Naive thymus-derived CD4-positive, alpha-beta T cell (primary cell): ENCODE measurements around the gene CHI3L2. TPM values are rescaled to one million over a fixed set of nuclear protein-coding genes. Genes with fewer than 3 reads are reported as not detected.
"Not testable (repeated sequence)": the region's sequence is repeated elsewhere in the genome, so short reads cannot be mapped to it uniquely, and the experiment has no call there.

Source experiments
- ATAC-seq: fragments of 150-1000 bp; cut with Tn5 transposase; 2 replicates; pipeline ENCODE4 v1.10.0; 2021; ENCODE audit warnings: mild to moderate bottlenecking, moderate library complexity
- CTCF ChIA-PET: fragments of 350-600 bp; sonication (Branson Sonifier 250); formaldehyde crosslinking; loops from one replicate; lab custom pipeline; 2021; ENCODE audit warnings: antibody characterized with exemption; lab: Charles Lee
- POLR2A ChIA-PET: fragments of 350-600 bp; sonication (Branson Sonifier 250); formaldehyde crosslinking; loops from one replicate; lab custom pipeline; 2021; ENCODE audit warnings: antibody characterized with exemption, inconsistent platforms; lab: Charles Lee
- DNase-seq, 9 donors: peaks; one replicate each; pipeline versions ENCODE4 v3.0.0 to v3.0.0-alpha.2; 2020 to 2022; ENCODE audit warnings: mixed read lengths in 1 of 9
- H3K27ac ChIP-seq: one replicate; pipeline ENCODE4 v1.7.0; 2013; ENCODE audit warnings: mild to moderate bottlenecking, low read depth, low read length, moderate library complexity
- H3K27me3 ChIP-seq, 2 donors: one replicate each; pipeline ENCODE4 v1.7.0; 2013; ENCODE audit warnings: low read length in 2 of 2, mild to moderate bottlenecking in 2 of 2, moderate library complexity in 2 of 2; ENCODE audit not compliant: control insufficient read depth in 2 of 2, insufficient read depth in 2 of 2
- H3K36me3 ChIP-seq, 3 experiments: 1 replicate in 2 of 3; 2 replicates in 1 of 3; pipeline ENCODE4 v1.7.0; 2013; ENCODE audit warnings: low read length in 3 of 3, mild to moderate bottlenecking in 3 of 3, moderate library complexity in 1 of 3; ENCODE audit not compliant: insufficient read depth in 3 of 3, control insufficient read depth in 2 of 3
- H3K4me1 ChIP-seq, 2 donors: one replicate each; pipeline ENCODE4 v1.7.0; 2013; ENCODE audit warnings: low read length in 2 of 2, mild to moderate bottlenecking in 2 of 2, moderate library complexity in 1 of 2; ENCODE audit not compliant: control insufficient read depth in 2 of 2, insufficient read depth in 2 of 2
- H3K4me3 ChIP-seq: 2 replicates; pipeline ENCODE4 v1.7.0; 2013; ENCODE audit warnings: mild to moderate bottlenecking, low read length
- H3K9me3 ChIP-seq, 3 experiments: 1 replicate in 2 of 3; 2 replicates in 1 of 3; pipeline ENCODE4 v1.7.0; 2013; ENCODE audit warnings: low read length in 3 of 3; ENCODE audit not compliant: control insufficient read depth in 2 of 3
- H3K27ac Mint-ChIP-seq, 9 donors: one replicate each; pipeline ENCODE4 v1.8.0; 2020 to 2022; ENCODE audit warnings: mixed read lengths in 9 of 9, mild to moderate bottlenecking in 8 of 9, moderate library complexity in 5 of 9, inconsistent platforms in 2 of 9
- H3K27me3 Mint-ChIP-seq, 5 donors: one replicate each; pipeline ENCODE4 v1.8.0; 2021 to 2022; ENCODE audit warnings: mixed read lengths in 5 of 5, mild to moderate bottlenecking in 1 of 5
- H3K36me3 Mint-ChIP-seq, 5 donors: one replicate each; pipeline ENCODE4 v1.8.0; 2020 to 2022; ENCODE audit warnings: mixed read lengths in 5 of 5, mild to moderate bottlenecking in 3 of 5, inconsistent platforms in 1 of 5
- H3K4me1 Mint-ChIP-seq, 7 donors: one replicate each; pipeline ENCODE4 v1.8.0; 2020 to 2022; ENCODE audit warnings: mixed read lengths in 7 of 7, mild to moderate bottlenecking in 3 of 7, inconsistent platforms in 1 of 7
- H3K4me3 Mint-ChIP-seq, 10 donors: one replicate each; pipeline ENCODE4 v1.8.0; 2020 to 2022; ENCODE audit warnings: mild to moderate bottlenecking in 10 of 10, mixed read lengths in 10 of 10, moderate library complexity in 6 of 10, inconsistent platforms in 2 of 10
- H3K9me3 Mint-ChIP-seq, 11 donors: one replicate each; pipeline ENCODE4 v1.8.0; 2020 to 2022; ENCODE audit warnings: mixed read lengths in 11 of 11, mild to moderate bottlenecking in 4 of 11, inconsistent platforms in 1 of 11, moderate library complexity in 1 of 11
- intact Hi-C, 2 donors: fragments of 100-400 bp; cut with micrococcal nuclease; formaldehyde crosslinking; loops; one replicate each; pipeline ENCODE4 v1.15.1; 2023
- polyA plus RNA-seq, 2 donors: library from polyadenylated mRNA; unstranded; fragments of 300-500 nt; fragmentation: Illumina TruSeq; gene quantifications; one replicate each; pipeline ENCODE4 v1.2.3, GENCODE V29; 2021
- total RNA-seq, 6 experiments: library from RNA in 5 of 6; stranded (reverse) in 5 of 6; gene quantifications; 1 replicate in 5 of 6; 2 replicates in 1 of 6; pipeline ENCODE4 v1.2.3 and lab custom pipeline; 2021 to 2026

The CHI3L2 gene
- total and polyA plus RNA-seq, 7 experiments from 2014 or later, result 7.0 to 136 (median 29.1) TPM

DNA sequence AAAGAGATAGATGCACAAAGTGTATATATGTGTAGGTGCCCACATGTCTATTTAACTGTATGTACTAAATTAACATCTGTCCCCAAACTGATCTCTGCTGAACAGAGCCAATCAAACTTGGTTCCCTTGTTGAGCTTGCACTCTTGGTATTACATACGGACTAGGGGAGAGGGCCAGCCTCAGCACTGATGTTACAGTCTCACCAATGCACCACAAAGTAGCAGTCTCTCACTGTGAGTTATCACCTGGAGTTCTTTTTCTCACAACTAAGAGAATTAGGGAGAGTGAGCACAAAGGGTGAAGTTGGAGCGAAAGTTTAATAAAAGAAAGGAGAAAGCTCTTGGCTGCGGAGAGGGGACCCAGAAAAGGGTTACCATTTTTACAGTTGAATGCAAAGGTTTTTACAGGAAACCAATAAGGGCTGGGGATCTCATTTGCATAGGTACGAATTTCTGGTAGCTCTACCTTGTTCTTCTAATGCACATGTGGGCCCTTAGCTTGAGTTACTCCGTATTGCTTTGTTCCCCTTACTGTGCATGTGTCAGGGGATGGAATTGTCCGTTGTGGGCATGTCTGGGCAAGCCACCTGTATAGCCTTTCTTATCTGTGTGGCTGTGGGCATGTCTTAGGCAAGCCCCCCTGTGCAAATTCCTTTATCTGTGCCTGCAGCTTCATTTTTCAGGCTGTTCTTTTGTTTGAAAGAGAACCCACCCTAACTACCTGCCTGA lies 13.3 kb upstream of the CHI3L2 start:
- peak overlapping the region; percentile 75 for H3K27ac ChIP-seq
- Mint-ChIP-seq H3K36me3 (peaks cover 0 to 27% (median 3%) of the 10 kb centered on the region in 5 donors), H3K4me3 (peak overlapping the region; percentile 60 to 88 (median 81)), H3K4me1 (peaks cover 66 to 98% (median 93%) of the 10 kb centered on the region in 7 donors), H3K9me3 (peaks cover 0 to 13% (median 2%) of the 10 kb centered on the region in 11 donors), H3K27ac (peak overlapping the region; percentile 94 to 100 (median 97)), H3K27me3 (peaks cover 0 to 2% (median 0%) of the 10 kb centered on the region in 5 donors)
- peak overlapping the region; percentile 12 for H3K4me3 ChIP-seq
- H3K36me3 ChIP-seq, result no peaks in the 10 kb centered on the region
- intact Hi-C loops, result loop anchor here in 1 of 2 donors (1.0 to 10.0 kb wide), 2 partner anchors 8 to 579 kb away; no protein-coding TSS in a partner anchor
- DNase-seq (no peak), ATAC-seq (no peak)
- ChIA-PET POLR2A (interaction anchor here (0.7 to 18.8 kb wide), 9 partner anchors 6 to 877 kb away, joined by 3 to 1128 read pairs (median 10); partner anchors contain the start of genes CEPT1, CHI3L2, DENND2D and DRAM2), CTCF (interaction anchor here (0.7 to 17.6 kb wide), 5 partner anchors 9 to 402 kb away, joined by 3 to 341 read pairs (median 6); partner anchors contain the start of genes DENND2D and LRIF1)
- H3K4me1 ChIP-seq, result peaks cover 65 to 67% of the 10 kb centered on the region in 2 donors
- no peaks in the 10 kb centered on the region for H3K27me3 ChIP-seq
- H3K9me3 ChIP-seq, result no peaks in the 10 kb centered on the region

DNA sequence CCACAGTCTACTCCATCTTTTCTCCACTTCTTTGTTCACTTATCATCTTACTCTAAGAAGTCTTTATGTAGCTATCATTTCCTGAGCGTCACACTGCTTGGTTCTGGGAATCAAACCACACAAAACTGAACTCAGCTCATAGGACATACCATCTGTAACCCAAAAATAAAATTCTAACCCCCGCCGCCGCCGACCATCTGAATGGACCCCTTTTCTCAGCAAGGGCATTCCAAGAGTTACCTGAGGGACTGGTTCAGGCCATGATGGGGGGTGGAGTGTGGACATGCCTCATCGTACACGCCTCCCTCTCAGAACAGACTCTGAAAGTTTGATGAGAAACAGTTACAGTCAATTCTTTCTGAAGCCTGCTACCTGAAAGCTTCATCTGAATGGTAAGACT lies 12.6 kb upstream of the CHI3L2 start:
- ChIA-PET POLR2A (interaction anchor here (0.6 to 18.8 kb wide), 10 partner anchors 7 to 878 kb away, joined by 3 to 1128 read pairs (median 8); partner anchors contain the start of genes CEPT1, CHI3L2, DENND2D and DRAM2), CTCF (interaction anchor here (0.7 to 17.6 kb wide), 7 partner anchors 8 to 401 kb away, joined by 3 to 341 read pairs (median 5); partner anchors contain the start of genes DENND2D and LRIF1)
- DNase-seq, result peak in 8 of 9 donors; percentile 57 to 77 (median 72)

GRCh38 chr1:111215285-111215684 lies 12.2 kb upstream of the CHI3L2 start:
- peaks cover 71 to 98% (median 93%) of the 10 kb centered on the region in 7 donors for H3K4me1 Mint-ChIP-seq
- H3K9me3 Mint-ChIP-seq, result peaks cover 0 to 13% (median 2%) of the 10 kb centered on the region in 11 donors
- peak overlapping the region; percentile 94 to 100 (median 97) for H3K27ac Mint-ChIP-seq
- peaks cover 0 to 31% (median 5%) of the 10 kb centered on the region in 5 donors for H3K36me3 Mint-ChIP-seq
- H3K9me3 ChIP-seq, H3K27me3 ChIP-seq, H3K36me3 ChIP-seq, DNase-seq, H3K27me3 Mint-ChIP-seq, ATAC-seq: not testable (repeated sequence)
- H3K27ac ChIP-seq, result peak overlapping the region; percentile 75
- intact Hi-C loops, result loop anchor here (5.0 to 10.0 kb wide), 6 partner anchors 253 to 878 kb away; partner anchors contain the start of genes LRIF1 (in 2 of the 2), CD53 (in 1 of the 2), RAP1A (in 1 of the 2) and RBM15 (in 1 of the 2)
- POLR2A ChIA-PET, result interaction anchor here (0.6 to 18.8 kb wide), 9 partner anchors 7 to 191 kb away, joined by 3 to 1128 read pairs (median 10); partner anchors contain the start of genes CEPT1, CHI3L2, DENND2D and DRAM2
- peak overlapping the region; percentile 60 to 88 (median 81) for H3K4me3 Mint-ChIP-seq
- CTCF ChIA-PET, result interaction anchor here (0.6 to 17.6 kb wide), 9 partner anchors 7 to 291 kb away, joined by 3 to 341 read pairs (median 5); partner anchors contain the start of gene DENND2D
- peak overlapping the region; percentile 12 for H3K4me3 ChIP-seq
- peaks cover 75 to 77% of the 10 kb centered on the region in 2 donors for H3K4me1 ChIP-seq

More for the DNA sequence above, 12.6 kb upstream of the CHI3L2 start:
- Mint-ChIP-seq H3K4me3 (peak overlapping the region; percentile 60 to 88 (median 81)), H3K27ac (peak overlapping the region; percentile 94 to 100 (median 97)), H3K27me3 (peaks cover 0 to 2% (median 0%) of the 10 kb centered on the region in 5 donors), H3K4me1 (peaks cover 70 to 98% (median 93%) of the 10 kb centered on the region in 7 donors), H3K9me3 (peaks cover 0 to 13% (median 2%) of the 10 kb centered on the region in 11 donors), H3K36me3 (peaks cover 0 to 31% (median 5%) of the 10 kb centered on the region in 5 donors)
- H3K27me3 ChIP-seq, result no peaks in the 10 kb centered on the region
- no peaks in the 10 kb centered on the region for H3K9me3 ChIP-seq
- peak overlapping the region; percentile 12 for H3K4me3 ChIP-seq
- H3K27ac ChIP-seq, result peak overlapping the region; percentile 75
- ATAC-seq, result peak; percentile 59
- no peaks in the 10 kb centered on the region for H3K36me3 ChIP-seq
- intact Hi-C loops, result loop anchor here (1.0 to 10.0 kb wide), 7 partner anchors 7 to 878 kb away; partner anchors contain the start of genes LRIF1 (in 2 of the 2), CD53 (in 1 of the 2), RAP1A (in 1 of the 2) and RBM15 (in 1 of the 2)
- peaks cover 71 to 73% of the 10 kb centered on the region in 2 donors for H3K4me1 ChIP-seq

DNA sequence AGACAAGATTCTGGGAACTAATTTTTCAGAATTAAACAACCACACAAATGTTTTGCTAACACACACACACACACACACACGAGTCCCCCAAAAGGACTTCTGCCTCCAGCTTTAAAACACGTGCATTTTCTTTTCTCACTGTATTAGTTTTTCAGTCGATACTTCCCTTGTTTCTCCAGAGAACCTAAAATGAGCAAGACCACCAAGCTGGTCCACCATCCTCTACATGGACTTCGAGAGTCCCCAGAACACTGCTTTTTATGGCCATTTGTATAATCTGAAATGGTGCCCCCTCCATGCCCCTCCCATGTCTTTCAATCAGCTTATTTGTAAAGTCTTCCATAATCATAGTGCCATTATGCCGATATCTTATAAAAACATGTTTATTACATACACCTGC lies 10.8 kb upstream of the CHI3L2 start:
- no peak for DNase-seq
- H3K27me3 Mint-ChIP-seq, result peaks cover 0 to 2% (median 0%) of the 10 kb centered on the region in 5 donors
- peaks cover 83 to 100% (median 97%) of the 10 kb centered on the region in 7 donors for H3K4me1 Mint-ChIP-seq

DNA sequence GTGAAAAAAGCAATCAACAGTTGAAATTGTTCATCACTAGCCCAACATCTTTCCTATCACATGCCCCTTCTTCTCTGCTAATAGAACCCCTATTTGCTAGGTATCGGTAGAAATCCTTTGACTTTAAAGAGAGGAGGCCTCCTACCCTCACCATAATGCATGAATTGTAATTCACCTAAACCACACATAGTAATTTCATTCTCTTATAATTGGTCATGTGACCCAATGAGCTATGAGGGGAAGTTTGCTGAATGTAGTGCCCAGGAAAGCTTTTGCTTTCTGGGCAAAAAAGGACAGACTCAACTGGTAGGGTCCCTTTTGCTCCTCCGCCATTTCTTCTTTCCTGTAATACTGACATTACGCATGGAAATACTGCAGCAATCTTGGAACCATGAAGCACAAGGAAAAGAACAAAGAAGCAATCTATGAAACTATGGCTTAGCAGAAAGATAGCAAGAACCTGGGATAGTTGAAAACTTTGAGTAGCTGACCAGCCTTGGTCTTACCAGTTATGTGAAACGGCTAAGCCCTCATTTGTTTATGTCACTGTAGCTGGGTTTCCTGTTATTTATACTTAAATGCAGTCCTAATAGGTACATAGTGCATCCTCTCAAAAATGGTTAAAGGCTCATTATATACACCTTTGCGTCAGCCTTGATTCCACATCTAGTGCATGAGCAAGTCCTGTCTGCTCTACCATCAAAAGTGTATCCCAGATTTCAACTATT lies 10.2 kb upstream of the CHI3L2 start:
- peak overlapping the region; percentile 94 to 100 (median 97) for H3K27ac Mint-ChIP-seq
- H3K4me1 ChIP-seq, result peaks cover 96 to 97% of the 10 kb centered on the region in 2 donors
- intact Hi-C loops, result loop anchor here (2.0 to 10.0 kb wide), 8 partner anchors 231 to 880 kb away; partner anchors contain the start of genes LRIF1 (in 2 of the 2), ATP5PB (in 1 of the 2), CD53 (in 1 of the 2) and RAP1A (in 1 of the 2)
- POLR2A ChIA-PET, result interaction anchor here (0.7 to 18.8 kb wide), 7 partner anchors 10 to 288 kb away, joined by 3 to 1128 read pairs (median 13); partner anchors contain the start of genes CEPT1, CHI3L2, DENND2D and DRAM2
- peak overlapping the region; percentile 39 to 88 (median 80) for H3K4me3 Mint-ChIP-seq
- peaks cover 0 to 2% (median 0%) of the 10 kb centered on the region in 5 donors for H3K27me3 Mint-ChIP-seq
- H3K4me1 Mint-ChIP-seq, result peaks cover 85 to 100% (median 97%) of the 10 kb centered on the region in 7 donors
- H3K9me3 ChIP-seq, result no peaks in the 10 kb centered on the region
- no peak for ATAC-seq
- DNase-seq, result no peak
- no peaks in the 10 kb centered on the region for H3K36me3 ChIP-seq
- H3K4me3 ChIP-seq, result peak overlapping the region; percentile 12
- peaks cover 0 to 27% (median 5%) of the 10 kb centered on the region in 5 donors for H3K36me3 Mint-ChIP-seq
- peaks cover 0 to 13% (median 2%) of the 10 kb centered on the region in 11 donors for H3K9me3 Mint-ChIP-seq
- H3K27me3 ChIP-seq, result no peaks in the 10 kb centered on the region
- H3K27ac ChIP-seq, result peak overlapping the region; percentile 75
- CTCF ChIA-PET, result interaction anchor here (1.3 to 17.6 kb wide), 4 partner anchors 9 to 115 kb away, joined by 3 to 341 read pairs (median 40); partner anchors contain the start of gene DENND2D

More for the DNA sequence above, 10.8 kb upstream of the CHI3L2 start:
- H3K4me1 ChIP-seq, result peaks cover 90 to 92% of the 10 kb centered on the region in 2 donors
- ChIA-PET CTCF (interaction anchor here (1.3 to 17.6 kb wide), 3 partner anchors 10 to 115 kb away, joined by 3 to 341 read pairs (median 6); partner anchors contain the start of gene DENND2D), POLR2A (interaction anchor here (1.0 to 18.8 kb wide), 7 partner anchors 9 to 253 kb away, joined by 4 to 1128 read pairs (median 13); partner anchors contain the start of genes CEPT1, CHI3L2, DENND2D and DRAM2)
- H3K36me3 ChIP-seq, result no peaks in the 10 kb centered on the region
- Mint-ChIP-seq H3K9me3 (peaks cover 0 to 13% (median 2%) of the 10 kb centered on the region in 11 donors), H3K27ac (peak overlapping the region; percentile 94 to 100 (median 97)), H3K36me3 (peaks cover 0 to 29% (median 5%) of the 10 kb centered on the region in 5 donors), H3K4me3 (peak overlapping the region; percentile 60 to 88 (median 81))
- H3K9me3 ChIP-seq, result no peaks in the 10 kb centered on the region
- H3K27me3 ChIP-seq, result no peaks in the 10 kb centered on the region
- peak overlapping the region; percentile 10 for H3K4me3 ChIP-seq
- peak overlapping the region; percentile 75 for H3K27ac ChIP-seq
- ATAC-seq, result no peak
- intact Hi-C loops, result loop anchor here (1.0 to 10.0 kb wide), 13 partner anchors 9 to 879 kb away; partner anchors contain the start of genes LRIF1 (in 2 of the 2), ATP5PB (in 1 of the 2), CD53 (in 1 of the 2) and CEPT1 (in 1 of the 2)
